Measurements from ENCODE around the gene SPIRE2.
"Not testable (repeated sequence)": the region's sequence is repeated elsewhere in the genome, so short reads cannot be mapped to it uniquely, and the experiment has no call there.

SPIRE2 gene

GRCh38 chr16:89827383-89828198 is 684 bp upstream of the SPIRE2 start:
- no peak for DNase-seq (ENCODE audit: low spot score)
- no peak for TF ChIP-seq CTCF (IDR thresholded peaks at IDR 0.05; ENCODE audit: extremely low read depth, missing control alignments)

GRCh38 chr16:89828870-89829629 is 775 bp downstream of the SPIRE2 start:
- no peak for TF ChIP-seq CTCF (IDR thresholded peaks at IDR 0.05; ENCODE audit: extremely low read depth, missing control alignments)
- no peak for DNase-seq (ENCODE audit: low spot score)

- DNase-seq (ENCODE audit: low spot score) = no peak
- TF ChIP-seq CTCF (IDR thresholded peaks at IDR 0.05; ENCODE audit: extremely low read depth, missing control alignments) = no peak
These were observed 1.6 kb downstream of the SPIRE2 start for GRCh38 chr16:89829630-89830437.

GRCh38 chr16:89831810-89832328 is 3.6 kb downstream of the SPIRE2 start:
- DNase-seq (ENCODE audit: low spot score) = no peak
- TF ChIP-seq CTCF (IDR thresholded peaks at IDR 0.05; ENCODE audit: extremely low read depth, missing control alignments) = no peak

GRCh38 chr16:89833664-89834363 is 5.5 kb downstream of the SPIRE2 start:
- not testable (repeated sequence) for DNase-seq (ENCODE audit: low spot score)

GRCh38 chr16:89834813-89835363 is 6.6 kb downstream of the SPIRE2 start:
- DNase-seq (ENCODE audit: low spot score) = not testable (repeated sequence)

- not testable (repeated sequence) for DNase-seq (ENCODE audit: low spot score)
These were observed 8.2 kb downstream of the SPIRE2 start for GRCh38 chr16:89836484-89836883.

- TF ChIP-seq CTCF (IDR thresholded peaks at IDR 0.05; ENCODE audit: extremely low read depth, missing control alignments) = no peak
- no peak for DNase-seq (ENCODE audit: low spot score)
These were observed 8.8 kb downstream of the SPIRE2 start for GRCh38 chr16:89837014-89837546.
